ENCODE data around the gene SND1.
"Not testable (repeated sequence)": the region's sequence is repeated elsewhere in the genome, so short reads cannot be mapped to it uniquely, and the experiment has no call there.

The SND1 gene

DNA sequence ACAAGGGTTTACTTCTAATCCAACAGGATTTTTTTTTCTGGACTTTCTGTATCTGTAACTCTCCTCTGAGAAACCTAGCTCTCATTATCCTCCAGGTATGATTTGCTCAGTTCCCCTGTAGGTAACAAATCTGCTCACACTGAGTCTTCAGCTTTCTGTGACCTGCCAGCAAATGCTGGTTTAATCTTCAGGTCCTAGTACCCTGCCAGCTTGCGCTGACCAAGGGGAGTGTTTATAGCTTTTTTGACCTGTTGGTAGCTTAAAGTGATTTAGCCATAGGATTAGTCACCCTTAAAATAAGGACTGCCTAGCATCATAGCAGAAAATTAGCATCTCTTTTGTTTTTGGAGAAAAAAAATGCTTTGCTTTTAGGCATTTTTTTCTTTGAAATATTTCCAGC is 22.4 kb downstream of the SND1 start:
- no peak for DNase-seq (ENCODE audit: low read depth)
- H3K4me3 ChIP-seq (ENCODE audit: low read depth, low read length), result no peak overlapping the region
- TF ChIP-seq, protein P1, sequence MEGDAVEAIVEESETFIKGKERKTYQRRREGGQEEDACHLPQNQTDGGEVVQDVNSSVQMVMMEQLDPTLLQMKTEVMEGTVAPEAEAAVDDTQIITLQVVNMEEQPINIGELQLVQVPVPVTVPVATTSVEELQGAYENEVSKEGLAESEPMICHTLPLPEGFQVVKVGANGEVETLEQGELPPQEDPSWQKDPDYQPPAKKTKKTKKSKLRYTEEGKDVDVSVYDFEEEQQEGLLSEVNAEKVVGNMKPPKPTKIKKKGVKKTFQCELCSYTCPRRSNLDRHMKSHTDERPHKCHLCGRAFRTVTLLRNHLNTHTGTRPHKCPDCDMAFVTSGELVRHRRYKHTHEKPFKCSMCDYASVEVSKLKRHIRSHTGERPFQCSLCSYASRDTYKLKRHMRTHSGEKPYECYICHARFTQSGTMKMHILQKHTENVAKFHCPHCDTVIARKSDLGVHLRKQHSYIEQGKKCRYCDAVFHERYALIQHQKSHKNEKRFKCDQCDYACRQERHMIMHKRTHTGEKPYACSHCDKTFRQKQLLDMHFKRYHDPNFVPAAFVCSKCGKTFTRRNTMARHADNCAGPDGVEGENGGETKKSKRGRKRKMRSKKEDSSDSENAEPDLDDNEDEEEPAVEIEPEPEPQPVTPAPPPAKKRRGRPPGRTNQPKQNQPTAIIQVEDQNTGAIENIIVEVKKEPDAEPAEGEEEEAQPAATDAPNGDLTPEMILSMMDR (IDR thresholded peaks at IDR 0.05; ENCODE audit: insufficient read depth, low read depth, low read length, missing control alignments), result no peak

DNA sequence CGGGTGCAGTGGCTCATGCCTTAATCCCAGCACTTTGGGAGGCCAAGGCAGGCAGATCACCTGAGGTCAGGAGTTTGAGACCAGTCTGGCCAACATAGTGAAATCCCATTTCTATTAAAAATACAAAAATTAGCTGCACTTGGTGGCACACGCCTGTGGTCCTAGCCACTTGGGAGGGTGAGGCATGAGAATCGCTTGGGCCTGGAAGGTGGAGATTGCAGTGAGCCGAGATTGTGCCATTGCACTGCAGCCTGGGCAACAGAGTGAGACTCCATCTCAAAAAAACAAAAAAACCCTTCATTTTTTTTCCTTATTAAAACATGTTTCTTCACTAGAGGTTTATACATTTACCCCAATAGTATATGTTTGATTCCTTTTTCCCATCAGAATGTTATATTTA is 22.9 kb downstream of the SND1 start:
- DNase-seq (ENCODE audit: low read depth); H3K4me3 ChIP-seq (ENCODE audit: low read depth, low read length): not testable (repeated sequence)

- TF ChIP-seq, protein P1 (IDR thresholded peaks at IDR 0.05; ENCODE audit: insufficient read depth, low read depth, low read length, missing control alignments), result no peak
- no peak overlapping the region for H3K4me3 ChIP-seq (ENCODE audit: low read depth, low read length)
- no peak for DNase-seq (ENCODE audit: low read depth)
These were observed 23.7 kb downstream of the SND1 start for GRCh38 chr7:127675721-127676120.

GRCh38 chr7:127677433-127678230 is 25.6 kb downstream of the SND1 start:
- TF ChIP-seq, protein P1 (IDR thresholded peaks at IDR 0.05; ENCODE audit: insufficient read depth, low read depth, low read length, missing control alignments), result no peak
- no peak for DNase-seq (ENCODE audit: low read depth)
- no peak overlapping the region for H3K4me3 ChIP-seq (ENCODE audit: low read depth, low read length)

- no peak for DNase-seq (ENCODE audit: low read depth)
- no peak overlapping the region for H3K4me3 ChIP-seq (ENCODE audit: low read depth, low read length)
- TF ChIP-seq, protein P1 (IDR thresholded peaks at IDR 0.05; ENCODE audit: insufficient read depth, low read depth, low read length, missing control alignments), result no peak
These were observed 26.3 kb downstream of the SND1 start for GRCh38 chr7:127678337-127678736.

DNA sequence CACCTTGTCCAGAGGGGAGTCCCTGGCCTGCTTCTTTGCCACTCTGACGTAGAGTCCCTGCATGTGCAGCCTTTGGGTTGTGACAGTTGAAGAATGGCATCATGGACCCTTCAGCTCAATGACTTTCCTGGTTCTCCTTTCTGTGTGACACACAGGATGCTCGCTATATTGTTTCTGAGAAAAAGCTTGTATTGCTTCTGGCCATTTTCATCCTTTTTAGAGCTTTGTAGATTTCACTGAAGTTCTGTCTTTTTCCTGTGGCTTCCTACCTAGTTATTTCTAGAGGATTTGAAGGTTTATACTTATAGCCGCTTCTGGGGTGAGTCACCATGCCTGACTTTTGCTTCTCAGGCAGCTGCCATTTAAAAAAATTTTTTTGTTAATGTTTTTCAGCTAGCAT is 27.0 kb downstream of the SND1 start:
- H3K4me3 ChIP-seq (ENCODE audit: low read depth, low read length), result no peak overlapping the region; the same call in 1 of the 2 replicates
- peak; percentile 79 for DNase-seq (ENCODE audit: low read depth)
- TF ChIP-seq, protein P1 (IDR thresholded peaks at IDR 0.05; ENCODE audit: insufficient read depth, low read depth, low read length, missing control alignments), result no peak

- TF ChIP-seq, protein P1 (IDR thresholded peaks at IDR 0.05; ENCODE audit: insufficient read depth, low read depth, low read length, missing control alignments), result no peak
- H3K4me3 ChIP-seq (ENCODE audit: low read depth, low read length), result no peak overlapping the region
These were observed 29.0 kb downstream of the SND1 start for GRCh38 chr7:127680983-127681382.

More at GRCh38 chr7:127680983-127681382, 29.0 kb downstream of the SND1 start:
- no peak for DNase-seq (ENCODE audit: low read depth)
